ENCODE data around the gene ORM1. TPM values are rescaled to one million over a fixed set of nuclear protein-coding genes. Genes with fewer than 3 reads are reported as not detected.

The ORM1 gene
- total RNA-seq, 2 donors from 2014 or later: not detected

GRCh38 chr9:114357360-114357759 lies 34.5 kb downstream of the ORM1 start:
- TF ChIP-seq CTCF (IDR thresholded peaks at IDR 0.05): no peak
- TF ChIP-seq POLR2A (IDR thresholded peaks at IDR 0.05): no peak
- no peak for TF ChIP-seq POLR2AphosphoS5 (IDR thresholded peaks at IDR 0.05)
- peaks cover 14 to 27% of the 10 kb centered on the region in 2 donors for H3K36me3 ChIP-seq
- no peak for DNase-seq (ENCODE audit: low spot score)
- no peaks in the 10 kb centered on the region for H3K27me3 ChIP-seq (replicated peaks; ENCODE audit: insufficient read depth)
- H3K4me3 ChIP-seq: no peak overlapping the region
- no peaks in the 10 kb centered on the region for H3K4me1 ChIP-seq (replicated peaks)
- WGBS: 91% methylated on average over 6 of the region's 6 CpGs
- no peak overlapping the region for H3K27ac ChIP-seq
- intact Hi-C loops (cut with DNase I): no loop called here
- H3K9me3 ChIP-seq: no peaks in the 10 kb centered on the region

DNA sequence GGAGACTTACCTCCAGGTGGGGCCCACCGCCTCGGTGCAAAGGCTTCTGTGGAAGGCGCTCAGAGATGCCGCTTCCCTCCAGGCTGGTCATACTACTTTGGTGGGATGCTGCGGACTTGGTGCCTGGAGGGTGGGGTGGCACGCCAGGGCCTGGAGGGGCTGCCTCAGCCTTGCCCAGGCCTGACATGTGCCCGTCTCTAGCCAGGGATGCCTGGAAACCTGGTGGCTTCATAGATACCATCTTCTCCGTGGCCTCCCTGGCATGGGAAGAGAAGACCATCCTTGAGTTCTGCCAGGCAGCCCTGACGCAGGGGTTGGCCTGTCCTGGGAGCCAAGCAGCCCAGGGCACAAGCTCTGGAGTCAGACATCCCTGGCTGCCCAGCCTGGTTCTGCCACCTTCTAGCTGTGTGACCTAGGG lies 35.0 kb downstream of the ORM1 start:
- no peak for DNase-seq (ENCODE audit: low spot score)
- Histone ChIP-seq H3K27me3 (replicated peaks; ENCODE audit: insufficient read depth) (no peaks in the 10 kb centered on the region), H3K4me1 (replicated peaks) (no peaks in the 10 kb centered on the region), H3K4me3 (no peak overlapping the region), H3K9me3 (no peaks in the 10 kb centered on the region), H3K36me3 (peaks cover 11 to 27% of the 10 kb centered on the region in 2 donors), H3K27ac (no peak overlapping the region)
- WGBS: 93% methylated on average over 9 of the region's 9 CpGs
- intact Hi-C loops (cut with DNase I): no loop called here
- TF ChIP-seq POLR2A (IDR thresholded peaks at IDR 0.05) (no peak), POLR2AphosphoS5 (IDR thresholded peaks at IDR 0.05) (no peak)

- no peaks in the 10 kb centered on the region for H3K9me3 ChIP-seq
- no peaks in the 10 kb centered on the region for H3K4me1 ChIP-seq (replicated peaks)
- 95% methylated on average over 7 of the region's 7 CpGs for WGBS
- H3K27me3 ChIP-seq (replicated peaks; ENCODE audit: insufficient read depth): no peaks in the 10 kb centered on the region
- TF ChIP-seq POLR2AphosphoS5 (IDR thresholded peaks at IDR 0.05): no peak
- no peak for TF ChIP-seq POLR2A (IDR thresholded peaks at IDR 0.05)
- no peak for TF ChIP-seq CTCF (IDR thresholded peaks at IDR 0.05)
- H3K4me3 ChIP-seq: no peak overlapping the region
- H3K27ac ChIP-seq: no peak overlapping the region
- DNase-seq (ENCODE audit: low spot score): no peak
- H3K36me3 ChIP-seq: peaks cover 11 to 27% of the 10 kb centered on the region in 2 donors
- intact Hi-C loops (cut with DNase I): no loop called here
Observed at GRCh38 chr9:114359801-114360200, 36.9 kb downstream of the ORM1 start.

GRCh38 chr9:114361542-114361941 lies 38.6 kb downstream of the ORM1 start:
- intact Hi-C loops (cut with DNase I): no loop called here
- DNase-seq (ENCODE audit: low spot score): no peak
- Histone ChIP-seq H3K4me1 (replicated peaks) (no peaks in the 10 kb centered on the region), H3K9me3 (no peaks in the 10 kb centered on the region), H3K27ac (no peak overlapping the region), H3K4me3 (no peak overlapping the region), H3K36me3 (peaks cover 11 to 27% of the 10 kb centered on the region in 2 donors), H3K27me3 (replicated peaks; ENCODE audit: insufficient read depth) (no peaks in the 10 kb centered on the region)
- no peak for TF ChIP-seq POLR2A (IDR thresholded peaks at IDR 0.05)
- TF ChIP-seq POLR2AphosphoS5 (IDR thresholded peaks at IDR 0.05): no peak
- TF ChIP-seq CTCF (IDR thresholded peaks at IDR 0.05): no peak
- 92% methylated on average over 7 of the region's 7 CpGs for WGBS

DNA sequence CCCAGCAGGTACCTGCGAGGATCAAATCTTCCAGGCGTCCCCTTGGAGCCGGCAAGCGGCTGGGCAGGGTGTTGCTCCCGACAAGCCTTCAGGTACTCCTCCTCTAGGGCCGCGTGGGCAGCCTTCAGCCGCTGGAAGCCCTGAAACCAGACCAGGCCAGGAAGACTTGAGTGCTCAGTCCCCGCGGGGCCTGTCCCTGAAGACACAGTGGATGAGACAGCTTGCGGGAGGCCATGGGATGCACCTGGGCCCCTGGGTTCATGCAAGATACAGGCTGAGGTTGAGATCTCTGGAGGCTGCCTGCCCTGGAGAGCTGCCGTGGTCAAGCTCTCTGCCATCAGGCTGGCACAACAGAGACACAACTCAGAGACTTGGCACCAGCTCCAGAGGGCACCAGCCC lies 39.5 kb downstream of the ORM1 start:
- Histone ChIP-seq H3K36me3 (peaks cover 3 to 27% of the 10 kb centered on the region in 2 donors), H3K27ac (no peak overlapping the region)

More for the DNA sequence above, 39.5 kb downstream of the ORM1 start:
- WGBS: 85% methylated on average over 9 of the region's 12 CpGs
- no peak for DNase-seq (ENCODE audit: low spot score)
- H3K4me1 ChIP-seq (replicated peaks): no peaks in the 10 kb centered on the region
- H3K9me3 ChIP-seq: no peaks in the 10 kb centered on the region
- no peak for TF ChIP-seq POLR2AphosphoS5 (IDR thresholded peaks at IDR 0.05)
- no peak for TF ChIP-seq CTCF (IDR thresholded peaks at IDR 0.05)
- TF ChIP-seq POLR2A (IDR thresholded peaks at IDR 0.05): no peak
- H3K27me3 ChIP-seq (replicated peaks; ENCODE audit: insufficient read depth): no peaks in the 10 kb centered on the region
- H3K4me3 ChIP-seq: no peak overlapping the region
- intact Hi-C loops (cut with DNase I): no loop called here
